A172 (cell line): ENCODE measurements around the gene TMPRSS4. TPM values are rescaled to one million over a fixed set of nuclear protein-coding genes. Genes with fewer than 3 reads are reported as not detected.

ENCODE experiments used
- DNase-seq: peaks from one replicate; pipeline ENCODE4 v3.0.0-alpha.2; 2015; ENCODE audit warnings: low spot score
- total RNA-seq: library from RNA; depleted of rRNA; stranded (reverse); fragments of >200 nt; shearing (Covaris generic); gene quantifications from 2 replicates; pipeline ENCODE4 v1.2.3, GENCODE V29; 2014; rRNA removed

The TMPRSS4 gene, protein sequence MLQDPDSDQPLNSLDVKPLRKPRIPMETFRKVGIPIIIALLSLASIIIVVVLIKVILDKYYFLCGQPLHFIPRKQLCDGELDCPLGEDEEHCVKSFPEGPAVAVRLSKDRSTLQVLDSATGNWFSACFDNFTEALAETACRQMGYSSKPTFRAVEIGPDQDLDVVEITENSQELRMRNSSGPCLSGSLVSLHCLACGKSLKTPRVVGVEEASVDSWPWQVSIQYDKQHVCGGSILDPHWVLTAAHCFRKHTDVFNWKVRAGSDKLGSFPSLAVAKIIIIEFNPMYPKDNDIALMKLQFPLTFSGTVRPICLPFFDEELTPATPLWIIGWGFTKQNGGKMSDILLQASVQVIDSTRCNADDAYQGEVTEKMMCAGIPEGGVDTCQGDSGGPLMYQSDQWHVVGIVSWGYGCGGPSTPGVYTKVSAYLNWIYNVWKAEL
- not detected in 2 replicates for total RNA-seq

DNA sequence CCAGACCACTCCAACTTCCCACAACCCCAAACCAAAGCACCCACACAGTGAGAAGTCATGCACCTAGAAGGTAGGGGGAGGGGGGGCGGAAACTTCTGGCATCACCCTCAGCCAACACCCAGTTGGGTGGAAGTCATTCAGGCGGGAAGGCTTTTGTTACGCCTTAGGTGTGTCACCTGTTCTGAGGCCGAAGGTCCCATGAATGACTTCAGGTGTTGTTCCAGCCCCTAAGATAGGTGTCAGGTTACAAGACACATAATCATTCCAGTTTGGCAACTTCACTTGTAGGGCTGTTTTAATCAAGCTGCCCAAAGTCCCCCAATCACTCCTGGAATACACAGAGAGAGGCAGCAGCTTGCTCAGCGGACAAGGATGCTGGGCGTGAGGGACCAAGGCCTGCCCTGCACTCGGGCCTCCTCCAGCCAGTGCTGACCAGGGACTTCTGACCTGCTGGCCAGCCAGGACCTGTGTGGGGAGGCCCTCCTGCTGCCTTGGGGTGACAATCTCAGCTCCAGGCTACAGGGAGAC lies at the start of gene TMPRSS4:
Gene TMPRSS4, plus strand, starts transcription at position 325 of the 528 bp plus-strand sequence. CDS start 225 bp downstream, outside the sequence.
- no peak for DNase-seq

DNA sequence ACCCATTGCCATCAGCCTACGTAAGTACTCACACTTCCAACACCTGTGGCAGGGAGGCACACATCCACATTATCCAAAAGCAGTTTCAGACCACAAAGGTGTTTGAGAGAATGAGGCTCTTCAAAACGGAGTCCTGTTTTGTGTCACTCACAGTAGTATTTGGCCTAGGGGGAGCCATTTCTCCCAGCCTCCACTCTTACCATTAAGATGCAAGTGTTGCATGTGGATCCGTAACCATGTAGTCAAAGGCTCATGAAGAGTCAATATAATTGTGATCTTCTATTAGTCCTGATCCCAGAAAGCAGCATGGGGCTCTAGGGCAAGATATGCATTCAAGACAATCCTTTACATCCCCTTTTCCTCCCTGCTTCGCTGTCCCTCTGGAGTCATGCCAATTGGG lies 49.2 kb upstream of the TMPRSS4 start:
- no peak for DNase-seq

DNA sequence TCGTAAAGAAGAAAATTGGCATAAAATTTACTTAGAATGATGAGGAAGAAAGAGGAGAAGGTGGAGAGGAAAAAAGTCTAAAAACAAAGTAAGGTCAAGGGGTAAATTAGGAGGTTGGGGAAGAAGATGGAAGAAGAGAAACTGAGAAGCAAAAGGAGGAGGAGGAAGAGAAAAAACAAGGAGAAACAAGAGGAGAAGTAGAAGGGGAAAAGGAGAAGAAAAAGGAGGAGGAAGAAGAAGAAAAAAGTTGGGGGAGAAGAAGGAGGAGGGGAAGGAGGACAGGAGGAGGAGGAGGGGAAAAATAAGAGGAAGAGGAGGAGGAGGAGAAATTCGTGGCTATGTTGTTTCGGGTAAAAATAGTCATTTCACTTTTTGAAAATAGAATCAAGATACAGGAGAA lies 48.3 kb upstream of the TMPRSS4 start:
- DNase-seq: no peak

DNA sequence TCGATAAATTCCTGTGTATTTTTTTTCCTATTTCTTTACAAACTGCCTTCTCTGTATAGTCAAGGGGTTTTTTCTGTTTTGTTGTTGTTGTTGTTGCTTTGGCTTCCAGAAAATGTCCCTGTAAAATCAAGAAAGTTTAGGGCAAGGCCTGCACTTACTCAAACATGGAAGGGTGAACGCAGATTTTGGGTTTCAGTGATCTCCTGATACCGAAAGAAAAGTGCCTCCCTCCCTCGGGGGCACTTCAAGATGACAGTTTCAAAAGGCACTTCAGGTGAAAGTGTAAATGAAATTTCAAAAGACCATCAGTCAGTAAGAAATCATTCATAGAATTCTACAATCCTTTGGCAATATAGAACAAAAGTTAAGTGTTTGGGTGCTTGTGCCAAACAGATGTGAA lies 43.4 kb upstream of the TMPRSS4 start:
- DNase-seq: no peak

DNA sequence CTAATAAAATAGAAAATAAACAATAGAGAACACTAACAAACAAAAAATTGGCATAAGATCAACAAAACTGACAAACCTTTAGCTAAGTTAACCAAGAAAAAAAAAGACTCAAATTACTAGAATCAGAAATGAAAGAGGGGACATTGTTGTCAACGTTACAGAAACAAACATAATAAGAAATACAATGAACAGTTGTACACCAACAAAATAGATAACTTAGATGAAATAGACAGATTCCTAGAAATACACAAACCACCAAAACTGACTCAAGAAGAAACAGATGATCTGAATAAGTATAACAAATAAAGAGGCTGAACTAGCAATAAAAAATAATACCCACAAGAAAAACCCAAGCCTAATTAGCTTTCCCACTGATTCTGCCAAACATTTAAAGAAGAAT lies 34.7 kb upstream of the TMPRSS4 start:
- DNase-seq: no peak

DNA sequence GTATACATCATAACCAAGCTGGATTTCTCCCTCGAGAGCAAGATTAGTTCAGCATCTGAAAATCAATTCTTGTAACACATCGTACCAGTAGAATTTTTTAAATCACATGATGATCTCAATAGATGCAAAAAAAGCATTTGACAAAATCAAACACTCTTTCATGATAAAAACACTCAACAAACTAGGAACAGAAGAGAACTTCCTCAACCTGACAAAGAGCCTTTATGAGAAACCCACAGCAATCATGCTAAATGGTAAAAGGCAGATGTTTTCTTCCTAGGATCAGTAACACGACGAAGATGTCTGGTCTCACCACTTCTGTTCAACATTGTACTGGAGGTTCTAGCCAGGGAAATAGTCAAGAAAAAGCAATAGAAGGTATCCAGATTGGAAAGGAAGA lies 34.1 kb upstream of the TMPRSS4 start:
- DNase-seq: no peak

DNA sequence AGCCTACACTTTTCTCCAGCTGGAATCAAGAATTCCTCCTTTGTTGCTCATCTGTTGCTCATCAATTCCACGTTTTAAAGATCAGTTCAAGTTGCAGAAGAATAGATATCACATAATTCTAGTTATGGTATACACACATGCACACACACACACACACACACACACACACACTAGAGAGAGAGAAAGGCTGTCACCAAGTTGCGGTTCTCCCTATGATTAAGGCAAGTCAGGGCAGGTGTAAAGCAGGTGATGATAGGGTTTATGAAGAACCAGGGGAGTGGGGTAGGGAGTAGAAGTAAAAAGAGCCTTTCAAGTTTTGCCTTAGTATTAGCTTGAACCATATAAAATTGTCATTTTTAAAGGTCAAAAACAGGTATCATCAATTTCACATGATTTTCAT lies 31.7 kb upstream of the TMPRSS4 start:
- no peak for DNase-seq

DNA sequence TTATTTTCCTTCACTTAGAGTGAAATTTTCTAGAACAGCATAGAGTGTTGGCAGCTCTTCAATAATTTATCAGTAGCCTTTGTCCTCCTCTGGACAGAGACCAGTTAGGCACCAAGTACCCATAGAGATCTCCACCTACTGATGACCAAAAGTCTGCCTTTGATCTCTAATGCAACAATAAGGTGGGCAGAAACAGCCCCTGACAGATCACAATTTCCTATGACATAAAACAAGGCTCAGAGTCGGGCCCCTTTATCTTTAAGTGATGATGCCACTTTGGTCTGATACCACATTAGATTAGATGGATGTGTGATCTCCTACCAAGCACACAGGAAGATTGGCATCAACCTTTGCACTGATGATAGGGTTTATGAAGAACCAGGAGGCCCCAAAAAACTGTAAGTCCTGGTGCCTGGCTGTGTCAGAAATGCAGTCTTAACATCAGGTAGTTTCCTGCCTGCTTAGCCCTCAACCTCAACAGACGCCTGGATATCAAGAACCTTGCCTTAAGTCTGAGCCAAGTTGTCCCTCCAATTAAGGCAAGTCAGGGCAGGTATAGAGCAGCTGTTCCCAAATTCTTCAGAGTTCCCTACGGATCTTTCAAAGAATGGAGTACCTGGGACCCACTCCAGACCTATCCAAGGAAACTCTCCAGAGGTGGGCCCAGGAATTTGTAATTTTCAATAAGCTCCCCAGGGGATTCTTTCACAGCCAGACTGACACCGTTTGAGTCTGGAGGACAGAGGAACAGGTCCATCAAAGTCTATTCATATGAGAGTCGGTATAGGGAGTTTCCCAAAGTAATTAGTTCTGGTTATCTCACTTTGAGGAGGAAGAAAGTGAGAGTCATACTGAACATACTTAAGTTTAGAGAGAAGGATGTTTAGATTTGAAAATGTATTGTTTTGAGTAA lies 30.6 kb upstream of the TMPRSS4 start:
- no peak for DNase-seq

DNA sequence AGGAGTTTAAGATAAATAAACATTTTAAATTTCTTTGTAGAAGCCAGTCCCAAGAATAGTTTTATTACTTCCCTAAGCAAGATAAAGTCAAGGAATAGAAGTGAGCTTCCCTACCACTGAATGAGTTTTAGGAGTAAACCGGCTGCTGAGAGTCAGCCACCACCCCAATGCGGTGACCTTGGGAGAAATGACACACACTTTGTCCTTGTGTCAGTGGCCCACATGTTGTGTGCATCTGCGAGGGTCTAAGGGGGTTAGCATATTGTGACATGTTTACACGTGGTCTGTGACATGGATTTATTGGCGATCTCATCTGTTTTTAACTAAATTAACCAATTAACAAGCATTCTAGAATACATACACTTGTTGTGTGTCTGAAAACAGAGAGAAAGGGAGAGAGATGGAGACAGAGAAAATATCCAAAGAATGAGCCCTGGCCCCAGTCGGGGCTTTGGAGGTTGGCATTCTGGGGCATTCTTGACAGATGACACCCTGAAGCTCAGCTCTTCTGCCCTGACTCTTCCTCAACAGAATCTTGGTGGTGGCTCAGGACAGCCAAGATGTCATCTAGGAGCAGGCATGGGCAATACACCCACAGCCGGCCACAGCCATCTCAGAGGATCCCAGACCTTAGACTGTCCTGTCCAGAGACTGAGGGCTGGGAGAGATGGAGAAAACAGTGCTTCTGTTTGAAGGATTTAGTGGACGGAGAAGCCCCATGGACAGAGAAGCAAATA lies 29.7 kb upstream of the TMPRSS4 start:
- DNase-seq: no peak

DNA sequence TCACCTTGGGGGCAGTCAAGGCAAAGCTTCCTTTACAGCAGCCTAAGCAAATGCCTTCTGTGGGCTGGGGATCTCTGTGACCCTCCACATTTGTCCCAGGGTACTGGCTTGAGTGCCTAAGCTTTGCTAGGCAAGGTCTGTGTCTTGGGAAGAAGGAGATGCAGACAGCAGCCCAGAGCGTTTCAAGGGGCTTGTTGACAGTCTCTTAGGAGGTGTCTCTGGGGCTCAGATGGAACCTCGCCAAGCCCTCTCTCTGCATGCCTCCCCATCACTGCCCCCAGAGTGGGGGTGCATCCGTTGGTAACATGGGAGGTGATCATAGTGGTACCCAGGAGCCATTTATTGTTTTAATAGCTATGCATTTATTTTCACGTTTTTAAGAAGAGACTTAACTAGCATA lies 29.1 kb upstream of the TMPRSS4 start:
- DNase-seq: no peak

DNA sequence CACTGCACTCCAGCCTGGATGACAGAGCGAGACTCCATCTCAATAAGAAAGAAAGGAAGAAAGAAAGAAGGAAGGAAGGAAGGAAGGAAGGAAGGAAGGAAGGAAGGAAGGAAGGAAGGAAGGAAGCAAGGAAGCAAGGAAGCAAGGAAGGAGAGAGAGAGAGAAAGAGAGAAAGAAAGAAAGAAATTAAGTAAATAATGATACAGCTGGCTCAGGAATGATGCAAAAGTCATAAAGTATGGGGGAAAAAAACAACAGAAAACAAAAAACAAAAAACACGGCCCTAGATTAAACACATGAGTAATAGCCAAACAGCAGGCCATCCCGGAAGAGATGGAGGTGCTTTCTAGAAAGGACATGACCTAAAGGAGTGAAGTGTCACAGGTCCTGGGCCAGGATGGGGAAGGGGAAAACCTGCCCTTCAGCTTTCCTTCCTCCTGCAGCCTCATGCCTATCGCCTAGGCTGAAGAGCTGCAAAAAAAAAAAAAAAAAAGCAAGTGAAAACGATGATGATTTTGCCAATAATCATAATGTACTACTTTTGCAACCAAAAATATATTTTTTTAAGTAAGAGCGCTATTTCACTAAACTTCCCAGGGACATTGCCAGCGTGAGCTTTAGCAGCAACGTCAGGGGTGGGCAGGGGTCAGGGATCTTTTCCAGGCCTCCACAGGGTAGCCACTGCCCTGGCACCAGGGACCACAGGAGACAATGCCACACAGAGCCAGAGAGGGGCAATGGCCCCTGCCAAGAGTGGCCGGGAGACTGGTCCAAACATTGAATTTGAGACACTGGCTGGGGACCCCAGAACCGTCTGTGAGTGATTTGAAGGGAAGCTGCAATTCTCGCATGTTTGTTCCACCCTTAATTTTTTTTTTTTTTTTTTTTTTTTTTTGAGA lies 28.2 kb upstream of the TMPRSS4 start:
- no peak for DNase-seq

DNA sequence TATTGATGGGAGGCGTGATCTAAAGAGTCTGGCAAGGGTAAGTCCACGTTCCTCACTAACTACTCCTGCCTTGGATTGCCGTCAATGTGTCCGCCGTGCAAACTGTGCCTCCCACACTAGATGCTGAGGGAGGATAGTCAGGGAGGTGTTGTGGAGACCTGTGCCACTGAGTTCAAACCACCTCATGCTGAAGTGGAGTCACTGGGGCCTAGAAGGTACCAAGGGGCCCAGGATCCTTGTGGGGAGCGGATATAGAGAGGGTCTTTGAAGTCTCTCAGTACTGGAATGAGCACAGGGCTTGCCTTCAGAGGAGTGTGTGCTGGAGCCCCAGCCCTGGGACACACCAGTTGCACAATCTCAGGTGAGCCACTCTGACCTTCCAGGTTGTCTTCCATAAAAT lies 27.1 kb upstream of the TMPRSS4 start:
- DNase-seq: no peak

DNA sequence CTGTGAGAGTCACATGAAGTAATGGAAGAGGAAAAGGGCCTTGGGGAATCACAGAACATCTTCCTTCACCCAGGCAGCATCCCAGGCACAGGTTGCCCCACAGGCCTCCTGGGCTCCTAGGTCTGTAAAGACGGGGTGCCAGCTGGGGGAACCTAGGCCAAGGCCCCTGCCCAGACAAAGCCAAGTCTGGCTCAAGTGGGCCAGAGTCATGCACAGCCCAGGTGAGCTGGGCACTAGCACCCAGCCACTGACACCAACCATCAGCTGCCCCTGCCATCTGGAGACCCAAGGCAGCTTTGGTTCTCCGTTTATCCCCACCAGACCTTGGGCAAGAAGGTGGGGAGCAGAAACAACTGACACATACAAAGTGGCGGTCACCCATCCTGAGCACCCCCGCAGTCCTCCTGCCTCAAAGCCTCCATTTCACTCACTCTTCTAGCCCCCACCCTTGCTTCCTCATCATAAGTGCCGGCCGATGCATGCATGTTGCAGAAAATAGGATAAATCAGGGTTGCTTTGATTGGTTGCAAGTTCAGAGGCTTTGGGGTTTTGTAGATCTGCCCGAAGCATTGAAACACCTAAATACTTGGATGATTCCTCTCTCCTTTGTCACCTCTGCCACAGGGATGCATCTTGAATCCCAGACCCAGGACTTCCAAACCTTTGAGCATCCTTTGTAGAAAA lies 26.5 kb upstream of the TMPRSS4 start:
- no peak for DNase-seq

DNA sequence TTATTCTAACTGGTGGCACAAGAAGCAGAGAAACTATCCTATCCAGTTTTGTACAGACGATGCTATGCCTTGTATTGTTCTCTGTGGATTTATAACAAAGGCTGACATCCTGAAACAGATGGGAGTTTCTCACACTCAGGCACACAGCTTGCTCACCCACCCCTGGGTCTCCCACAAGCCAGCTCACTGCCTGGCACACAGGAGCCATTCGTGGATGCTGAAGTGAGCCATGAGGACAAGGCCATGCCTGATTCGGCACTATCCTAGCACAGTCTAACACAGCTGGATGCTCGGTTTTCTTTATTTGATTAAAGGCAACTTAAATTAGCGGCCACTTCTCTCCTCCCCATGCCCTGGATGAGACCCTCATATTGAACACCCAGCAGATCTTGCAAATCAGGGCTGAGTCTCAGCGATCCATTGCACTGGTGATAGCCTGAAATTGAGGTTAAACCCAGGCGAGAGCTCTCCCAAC lies 25.7 kb upstream of the TMPRSS4 start:
- DNase-seq: no peak

DNA sequence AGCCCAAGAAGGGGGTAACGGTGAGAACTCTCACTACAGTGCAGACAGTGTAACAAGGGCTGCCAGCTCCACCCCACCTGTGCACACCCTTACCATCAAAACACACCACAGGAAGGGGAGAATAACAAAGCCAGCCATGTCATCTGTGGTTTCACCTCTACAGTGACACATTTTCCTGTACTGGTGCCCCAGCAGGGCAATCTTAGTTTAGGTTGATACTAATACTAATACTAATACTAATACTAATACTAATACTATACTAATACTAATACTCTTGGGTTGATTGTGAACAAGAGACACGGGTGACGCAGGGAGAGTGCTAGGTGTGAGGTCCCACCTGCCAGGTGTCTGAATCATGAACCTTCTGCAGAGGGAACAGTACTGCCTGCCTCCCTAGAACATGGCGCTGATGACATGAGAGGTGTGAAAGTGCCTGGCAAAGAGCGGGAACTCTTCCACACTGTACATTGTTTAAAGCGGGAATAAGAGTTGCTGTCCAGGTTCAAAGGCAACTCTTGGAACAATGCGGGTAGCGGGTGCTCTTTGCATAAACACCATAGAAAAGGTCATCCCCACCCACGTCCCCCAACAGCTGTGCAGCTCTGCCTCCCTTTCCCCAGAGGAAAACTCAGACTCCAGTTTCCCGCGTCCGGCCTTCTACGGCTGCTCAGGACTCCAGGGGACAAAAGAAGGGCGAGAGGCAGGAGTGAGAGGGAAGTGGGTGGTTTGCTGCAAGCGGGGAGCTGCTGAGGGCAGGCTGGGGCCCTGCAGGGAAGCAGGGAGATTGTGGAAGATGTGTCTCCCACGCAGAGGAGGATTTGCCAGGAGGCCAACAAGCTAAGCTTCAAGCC lies 25.0 kb upstream of the TMPRSS4 start:
- DNase-seq: no peak

DNA sequence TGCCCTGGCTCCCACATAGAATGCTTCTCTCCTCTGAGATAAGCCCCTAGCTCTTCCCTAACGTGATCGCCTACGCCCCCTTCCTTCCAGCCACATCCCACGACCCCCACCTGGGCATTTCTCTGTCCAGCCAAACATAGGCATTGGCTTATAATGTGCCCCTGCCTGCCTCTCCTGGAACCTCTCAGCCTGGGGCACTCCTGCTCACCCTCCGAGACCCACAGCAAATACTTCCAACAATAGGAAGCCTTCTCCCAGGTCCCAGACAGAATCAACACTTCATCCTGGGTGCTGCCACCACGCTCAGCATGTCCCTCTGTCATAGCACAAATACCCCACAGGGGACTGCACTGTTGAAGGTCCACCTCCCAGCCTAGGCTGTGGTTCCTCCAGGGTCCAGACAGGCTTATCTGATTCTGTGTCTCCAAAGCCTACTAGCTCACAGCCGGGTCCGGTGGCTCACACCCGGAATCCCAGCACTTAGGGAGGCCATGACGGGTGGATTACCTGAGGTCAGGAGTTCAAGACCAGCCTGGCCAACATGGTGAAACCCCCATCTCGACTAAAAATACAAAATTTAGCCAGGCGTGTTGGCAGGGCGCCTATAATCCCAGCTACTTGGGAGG lies 24.2 kb upstream of the TMPRSS4 start:
- no peak for DNase-seq

DNA sequence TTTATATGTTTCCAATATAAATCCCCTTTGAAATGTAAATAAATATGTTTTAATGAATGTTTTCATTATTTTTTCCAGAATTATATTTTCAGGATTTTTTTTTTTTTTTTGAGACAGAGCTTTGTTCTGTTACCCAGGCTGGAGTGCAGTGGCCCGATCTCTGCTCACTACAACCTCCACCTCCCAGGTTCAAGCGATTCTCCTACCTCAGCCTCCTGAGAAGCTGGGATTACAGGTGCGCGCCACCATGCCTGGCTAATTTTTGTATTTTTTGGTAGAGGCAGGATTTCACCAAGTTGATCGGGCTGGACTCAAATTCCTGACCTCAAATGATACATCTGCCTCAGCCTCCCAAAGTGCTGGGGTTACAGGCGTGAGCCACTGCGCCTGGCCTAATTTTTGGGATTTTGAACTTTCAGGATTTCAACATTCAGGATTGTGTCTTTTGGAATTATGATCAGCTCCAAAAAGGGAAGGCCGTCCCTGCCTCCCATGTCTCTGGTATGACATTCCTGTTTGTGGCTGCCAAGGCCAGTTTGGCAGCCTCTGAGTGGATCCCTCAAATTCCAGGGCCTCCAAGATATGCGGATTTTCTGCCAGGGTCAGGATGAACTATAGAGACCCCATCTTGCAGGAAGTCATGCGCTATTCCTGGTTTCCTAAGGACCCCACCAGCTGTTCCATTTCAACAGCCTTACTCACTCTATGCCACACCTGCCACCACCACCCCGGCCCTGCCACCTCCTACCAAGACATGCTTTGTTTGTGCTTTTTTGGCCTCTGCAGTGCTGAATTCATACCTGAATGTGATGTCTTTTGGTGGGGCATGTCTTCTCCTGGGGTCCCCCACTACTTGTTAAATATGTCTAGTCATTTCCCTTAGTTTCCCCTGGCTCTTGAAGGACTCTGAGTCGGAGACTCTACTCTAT lies 21.9 kb upstream of the TMPRSS4 start:
- DNase-seq: no peak
